Right lobe of liver (tissue), 6 donors: ENCODE data around the gene PRPSAP2. TPM values are rescaled to one million over a fixed set of nuclear protein-coding genes. Genes with fewer than 3 reads are reported as not detected.

Experiments used
- ATAC-seq, 4 donors: fragments of 200-7000 bp; cut with Tn5 transposase; one replicate each; pipeline ENCODE4 v1.9.1; 2020; ENCODE audit warnings: mild to moderate bottlenecking in 4 of 4, moderate library complexity in 4 of 4
- DNase-seq, 3 donors: peaks; one replicate each; pipeline ENCODE4 v3.0.0-alpha.2; 2020
- H3K27ac ChIP-seq, 3 donors: fragments of 200-600 bp; one replicate each; pipeline ENCODE4 v1.8.0; 2022
- H3K27me3 ChIP-seq, 2 donors: fragments of 200-600 bp; one replicate each; pipeline ENCODE4 v1.8.0; 2022
- H3K36me3 ChIP-seq, 4 donors: fragments of 200-600 bp; sonication (generic) in 1 of 4; one replicate each; pipeline versions ENCODE4 v1.5.1 to v1.8.0; 2017 to 2022; ENCODE audit warnings: control low read depth in 1 of 4
- H3K4me1 ChIP-seq, 4 donors: fragments of 200-600 bp; sonication (generic) in 1 of 4; one replicate each; pipeline versions ENCODE4 v1.5.1 to v1.8.0; 2017 to 2022; ENCODE audit warnings: control low read depth in 1 of 4
- H3K4me3 ChIP-seq, 3 donors: fragments of 200-600 bp; one replicate each; pipeline ENCODE4 v1.8.0; 2022
- H3K9me3 ChIP-seq, 4 donors: fragments of 200-600 bp; sonication (generic) in 1 of 4; one replicate each; pipeline versions ENCODE4 v1.5.1 to v1.8.0; 2017 to 2022; ENCODE audit warnings: control low read depth in 1 of 4
- POLR2A ChIP-seq: fragments of 450-650 bp; IDR thresholded peaks from one replicate; pipeline ENCODE4 v1.6.1; 2017; ENCODE audit warnings: antibody characterized with exemption, mild to moderate bottlenecking
- WGBS: methylation state at CpG from one replicate; pipeline ENCODE4 v1.1.6; 2018; ENCODE audit warnings: low coverage, low lambda C conversion rate; ENCODE audit not compliant: insufficient coverage; ENCODE audit errors: missing lambda C conversion rate; 5-methylcytosine and 5-hydroxymethylcytosine counted together
- intact Hi-C, 2 donors: fragments of 100-400 bp; cut with DNase I; formaldehyde crosslinking; loops; one replicate each; pipeline versions ENCODE4 v1.11.2 to v1.14.1; 2022
- total RNA-seq, 6 experiments: library from RNA; depleted of rRNA in 2 of 6; stranded (reverse); fragments of >200 nt in 2 of 6; fragmentation: NEBNext Ultra II Directional in 3 of 6; extraction: Animal tissue kit (Norgen Biotek cat#: 25700) in 3 of 6; gene quantifications; one replicate each; pipeline versions ENCODE4 v1.1.0 to v1.2.4, GENCODE V29; 2016 to 2023
- TF ChIP-seq, protein P1 (sequence below), 4 donors: fragments of 200-600 bp in 3 of 4; fragments of 450-650 bp in 1 of 4; IDR thresholded peaks; one replicate each; pipeline versions ENCODE4 v1.5.1 to v1.8.0; 2016 to 2022; ENCODE audit warnings: antibody characterized with exemption in 4 of 4, mild to moderate bottlenecking in 2 of 4
- donor health status: DM: no; HTN: yes; CAD: no.
- donor health status: DM: no; HTN: no; CAD: no.
- donor health status: DM: no; HTN: no; CAD: no.
- donor health status: DM: no; HTN: yes; CAD: no.
- donor health status: DM: no; HTN: yes; CAD: no.

Gene PRPSAP2
- total RNA-seq, 6 experiments from 2014 or later: 15.8 to 19.7 (median 16.6) TPM

DNA sequence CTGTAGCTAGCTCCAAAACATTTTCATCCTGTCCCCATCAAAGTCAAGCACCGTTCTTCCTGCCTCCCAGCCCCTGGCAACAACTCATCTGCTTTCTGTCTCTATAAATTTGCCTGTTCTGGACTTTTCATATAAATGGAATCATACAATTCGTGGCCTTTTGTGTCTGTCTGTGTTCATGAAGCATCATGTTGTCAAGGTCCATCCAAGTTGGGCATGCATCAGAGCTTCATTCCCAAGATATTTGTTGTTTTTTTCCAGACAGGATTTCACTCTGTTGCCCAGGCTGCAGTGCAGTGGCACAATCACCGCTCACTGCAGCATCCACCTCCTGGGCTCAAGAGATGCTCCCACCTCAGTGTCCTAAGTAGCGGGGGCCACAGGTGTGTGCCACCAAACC, 99.9 kb downstream of the PRPSAP2 start:
- Histone ChIP-seq H3K27ac (no peak overlapping the region), H3K4me1 (no peaks in the 10 kb centered on the region), H3K9me3 (no peaks in the 10 kb centered on the region), H3K36me3 (no peaks in the 10 kb centered on the region), H3K4me3 (no peak overlapping the region), H3K27me3 (no peaks in the 10 kb centered on the region)
- DNase-seq (no peak), ATAC-seq (no peak)
- intact Hi-C loops: no loop called here
- no peak for TF ChIP-seq POLR2A
- TF ChIP-seq, protein P1, sequence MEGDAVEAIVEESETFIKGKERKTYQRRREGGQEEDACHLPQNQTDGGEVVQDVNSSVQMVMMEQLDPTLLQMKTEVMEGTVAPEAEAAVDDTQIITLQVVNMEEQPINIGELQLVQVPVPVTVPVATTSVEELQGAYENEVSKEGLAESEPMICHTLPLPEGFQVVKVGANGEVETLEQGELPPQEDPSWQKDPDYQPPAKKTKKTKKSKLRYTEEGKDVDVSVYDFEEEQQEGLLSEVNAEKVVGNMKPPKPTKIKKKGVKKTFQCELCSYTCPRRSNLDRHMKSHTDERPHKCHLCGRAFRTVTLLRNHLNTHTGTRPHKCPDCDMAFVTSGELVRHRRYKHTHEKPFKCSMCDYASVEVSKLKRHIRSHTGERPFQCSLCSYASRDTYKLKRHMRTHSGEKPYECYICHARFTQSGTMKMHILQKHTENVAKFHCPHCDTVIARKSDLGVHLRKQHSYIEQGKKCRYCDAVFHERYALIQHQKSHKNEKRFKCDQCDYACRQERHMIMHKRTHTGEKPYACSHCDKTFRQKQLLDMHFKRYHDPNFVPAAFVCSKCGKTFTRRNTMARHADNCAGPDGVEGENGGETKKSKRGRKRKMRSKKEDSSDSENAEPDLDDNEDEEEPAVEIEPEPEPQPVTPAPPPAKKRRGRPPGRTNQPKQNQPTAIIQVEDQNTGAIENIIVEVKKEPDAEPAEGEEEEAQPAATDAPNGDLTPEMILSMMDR (IDR thresholded peaks at IDR 0.05): no peak
- WGBS: 80% methylated on average over 2 of the region's 4 CpGs

DNA sequence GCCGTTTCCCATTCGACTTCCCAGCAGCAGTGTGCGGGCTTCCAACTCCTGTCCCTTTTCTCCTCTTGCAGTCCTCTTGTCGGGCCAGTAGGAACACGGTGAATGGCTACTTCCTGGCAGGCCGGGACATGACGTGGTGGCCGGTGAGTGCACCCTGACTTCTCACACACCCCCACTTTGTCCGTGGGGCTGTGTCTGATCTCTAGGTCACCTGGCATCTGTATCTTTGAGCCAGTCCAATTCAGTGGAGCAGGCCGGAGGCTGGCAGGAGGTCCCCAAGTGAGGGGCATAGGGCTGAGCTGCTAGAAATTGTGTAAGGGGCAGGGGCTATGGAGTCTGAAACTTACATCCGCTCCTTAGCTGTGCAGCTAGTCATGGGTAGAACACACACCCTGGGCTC, 100.7 kb downstream of the PRPSAP2 start:
- 86% methylated on average over 10 of the region's 11 CpGs for WGBS
- Histone ChIP-seq H3K9me3 (no peaks in the 10 kb centered on the region), H3K36me3 (no peaks in the 10 kb centered on the region), H3K27ac (no peak overlapping the region), H3K4me3 (no peak overlapping the region), H3K27me3 (no peaks in the 10 kb centered on the region), H3K4me1 (no peaks in the 10 kb centered on the region)
- intact Hi-C loops: no loop called here
- TF ChIP-seq, protein P1 (IDR thresholded peaks at IDR 0.05): no peak
- TF ChIP-seq POLR2A: no peak
- no peak for ATAC-seq
- DNase-seq: no peak

DNA sequence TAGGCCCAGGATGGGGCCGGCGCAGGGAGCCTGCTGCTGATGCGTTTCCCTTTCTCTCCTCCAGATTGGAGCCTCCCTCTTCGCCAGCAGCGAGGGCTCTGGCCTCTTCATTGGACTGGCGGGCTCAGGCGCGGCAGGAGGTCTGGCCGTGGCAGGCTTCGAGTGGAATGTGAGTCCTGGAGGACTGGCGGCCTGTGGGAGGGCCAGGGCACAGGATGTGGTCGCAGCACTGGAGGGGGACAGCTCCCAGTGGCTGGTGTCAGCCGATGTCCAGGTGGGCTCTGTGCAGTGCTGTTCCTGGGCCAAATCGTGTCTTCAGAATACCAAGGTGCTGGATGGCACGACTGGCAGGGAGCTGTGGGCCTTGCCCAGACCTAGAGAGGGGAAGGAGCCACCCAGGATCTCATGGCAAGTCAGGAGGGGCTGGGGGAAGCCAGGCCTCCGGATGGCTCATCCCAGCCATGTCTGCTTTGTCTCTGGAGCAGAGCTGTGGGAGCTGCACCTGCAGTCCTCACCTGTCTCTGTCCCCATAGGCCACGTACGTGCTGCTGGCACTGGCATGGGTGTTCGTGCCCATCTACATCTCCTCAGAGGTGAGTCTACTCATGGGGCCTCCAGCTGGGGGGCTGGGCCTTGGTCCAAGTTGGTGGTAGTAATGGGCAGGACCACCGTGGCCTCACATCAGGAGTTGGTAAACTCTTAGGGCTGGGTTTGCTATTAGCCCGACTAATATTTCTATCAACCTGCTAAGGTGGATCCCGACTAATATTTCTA, 101.3 kb downstream of the PRPSAP2 start:
- TF ChIP-seq POLR2A: no peak
- TF ChIP-seq, protein P1 (IDR thresholded peaks at IDR 0.05): no peak

DNA sequence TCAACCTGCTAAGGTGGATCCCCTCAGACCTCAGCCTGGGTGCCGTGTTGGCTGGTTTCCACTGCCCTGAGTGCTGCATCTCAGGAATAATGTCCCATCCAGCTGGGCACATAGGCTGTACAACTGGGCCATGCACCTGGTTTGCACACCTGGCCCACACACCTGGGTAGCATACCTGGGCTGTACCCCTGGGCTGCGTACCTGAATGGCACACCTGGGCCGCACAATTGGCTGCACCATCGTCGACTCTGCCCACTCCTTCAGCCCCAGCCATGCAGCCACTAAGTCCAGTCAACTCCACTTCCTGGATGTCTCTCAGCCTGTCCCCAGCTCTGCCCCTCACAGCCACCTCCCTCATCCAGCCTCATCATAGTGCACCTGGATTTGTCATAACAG, 101.9 kb downstream of the PRPSAP2 start:
- Histone ChIP-seq H3K27me3 (no peaks in the 10 kb centered on the region), H3K27ac (no peak overlapping the region), H3K4me3 (no peak overlapping the region), H3K36me3 (no peaks in the 10 kb centered on the region), H3K4me1 (no peaks in the 10 kb centered on the region), H3K9me3 (no peaks in the 10 kb centered on the region)
- ATAC-seq (no peak), DNase-seq (no peak)
- TF ChIP-seq POLR2A: no peak
- TF ChIP-seq, protein P1 (IDR thresholded peaks at IDR 0.05): no peak
- intact Hi-C loops: no loop called here
- WGBS: 71% methylated on average over 2 of the region's 5 CpGs

More for the DNA sequence above, 101.3 kb downstream of the PRPSAP2 start:
- Histone ChIP-seq H3K4me3 (no peak overlapping the region), H3K36me3 (no peaks in the 10 kb centered on the region), H3K27me3 (no peaks in the 10 kb centered on the region), H3K4me1 (no peaks in the 10 kb centered on the region), H3K27ac (no peak overlapping the region), H3K9me3 (no peaks in the 10 kb centered on the region)
- intact Hi-C loops: no loop called here
- DNase-seq: peak in 1 of 3 donors; percentile 43
- no peak for ATAC-seq
- WGBS: 85% methylated on average over 9 of the region's 22 CpGs
